GM18520 (cell line): ENCODE results near the gene EIF4B.
"Not testable (repeated sequence)": the region's sequence is repeated elsewhere in the genome, so short reads cannot be mapped to it uniquely, and the experiment has no call there.

Source experiments
- ATAC-seq: cut with Tn5 transposase; IDR thresholded peaks from one replicate; pipeline ENCODE4 v1.9.1; 2021; ENCODE audit not compliant: unreplicated experiment

The EIF4B gene, protein sequence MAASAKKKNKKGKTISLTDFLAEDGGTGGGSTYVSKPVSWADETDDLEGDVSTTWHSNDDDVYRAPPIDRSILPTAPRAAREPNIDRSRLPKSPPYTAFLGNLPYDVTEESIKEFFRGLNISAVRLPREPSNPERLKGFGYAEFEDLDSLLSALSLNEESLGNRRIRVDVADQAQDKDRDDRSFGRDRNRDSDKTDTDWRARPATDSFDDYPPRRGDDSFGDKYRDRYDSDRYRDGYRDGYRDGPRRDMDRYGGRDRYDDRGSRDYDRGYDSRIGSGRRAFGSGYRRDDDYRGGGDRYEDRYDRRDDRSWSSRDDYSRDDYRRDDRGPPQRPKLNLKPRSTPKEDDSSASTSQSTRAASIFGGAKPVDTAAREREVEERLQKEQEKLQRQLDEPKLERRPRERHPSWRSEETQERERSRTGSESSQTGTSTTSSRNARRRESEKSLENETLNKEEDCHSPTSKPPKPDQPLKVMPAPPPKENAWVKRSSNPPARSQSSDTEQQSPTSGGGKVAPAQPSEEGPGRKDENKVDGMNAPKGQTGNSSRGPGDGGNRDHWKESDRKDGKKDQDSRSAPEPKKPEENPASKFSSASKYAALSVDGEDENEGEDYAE

DNA sequence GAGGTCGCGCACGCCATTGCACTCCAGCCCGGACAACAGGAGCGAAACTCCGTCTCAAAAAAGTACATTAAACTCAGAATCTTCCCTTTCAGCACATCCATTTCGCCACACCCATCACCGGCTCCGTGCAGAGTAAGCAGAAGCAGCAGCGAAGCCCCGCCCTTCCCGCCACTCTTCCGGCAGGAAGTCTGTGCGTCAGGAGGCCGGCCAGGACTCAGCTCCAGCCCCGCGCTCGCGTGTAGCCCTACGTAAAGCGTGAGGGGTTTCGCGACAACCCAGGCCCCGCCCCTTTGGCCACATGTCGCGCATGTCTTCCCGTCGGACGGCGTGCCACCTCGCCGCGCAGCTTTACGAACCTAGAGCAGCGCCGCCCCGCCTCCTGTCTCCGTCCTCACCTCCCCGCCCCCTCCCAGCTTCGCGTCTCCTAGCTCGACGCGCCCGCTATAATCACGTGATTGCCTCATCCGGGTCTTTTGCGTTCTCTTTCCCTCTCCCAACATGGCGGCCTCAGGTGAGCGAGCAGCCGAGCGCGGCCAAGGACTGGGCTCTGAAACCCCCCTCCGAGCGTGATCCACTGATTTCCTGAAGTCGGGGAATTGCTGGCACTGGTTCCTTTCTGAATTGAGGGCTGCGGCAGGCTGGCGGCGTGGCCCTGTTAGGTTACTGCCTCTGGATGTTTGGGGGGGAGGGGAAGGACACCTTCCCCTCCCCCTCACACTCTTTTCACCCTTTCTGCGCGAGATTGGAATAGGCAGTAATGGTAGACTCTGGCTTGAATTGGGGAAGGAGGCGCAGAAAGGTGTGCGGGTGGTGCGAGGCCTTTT, at the start of gene EIF4B:
Gene EIF4B (plus strand): TSS at position 471 of the 824 bp plus-strand sequence. CDS start 28 bp downstream, at position 499.
- peak; percentile 85 for ATAC-seq

DNA sequence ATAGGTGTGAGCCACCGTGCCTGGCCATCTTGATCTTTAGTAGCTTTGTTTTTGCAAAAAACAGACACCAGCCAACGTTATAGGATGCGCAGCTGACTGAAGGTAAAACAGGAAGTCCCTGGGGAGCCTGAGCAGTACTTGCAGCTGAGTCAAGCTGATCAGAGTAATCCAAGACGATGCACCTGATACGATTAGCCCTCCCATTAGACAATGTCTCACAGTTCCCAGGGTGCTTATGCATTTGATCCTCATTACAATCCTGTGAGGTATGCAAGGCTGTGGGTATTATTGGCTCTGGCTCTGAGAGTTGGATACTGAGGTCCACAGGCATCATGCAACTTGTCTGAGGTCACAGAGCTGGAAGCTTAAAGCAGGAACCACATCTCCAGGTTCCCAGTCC, 49.3 kb upstream of the EIF4B start:
- no peak for ATAC-seq

DNA sequence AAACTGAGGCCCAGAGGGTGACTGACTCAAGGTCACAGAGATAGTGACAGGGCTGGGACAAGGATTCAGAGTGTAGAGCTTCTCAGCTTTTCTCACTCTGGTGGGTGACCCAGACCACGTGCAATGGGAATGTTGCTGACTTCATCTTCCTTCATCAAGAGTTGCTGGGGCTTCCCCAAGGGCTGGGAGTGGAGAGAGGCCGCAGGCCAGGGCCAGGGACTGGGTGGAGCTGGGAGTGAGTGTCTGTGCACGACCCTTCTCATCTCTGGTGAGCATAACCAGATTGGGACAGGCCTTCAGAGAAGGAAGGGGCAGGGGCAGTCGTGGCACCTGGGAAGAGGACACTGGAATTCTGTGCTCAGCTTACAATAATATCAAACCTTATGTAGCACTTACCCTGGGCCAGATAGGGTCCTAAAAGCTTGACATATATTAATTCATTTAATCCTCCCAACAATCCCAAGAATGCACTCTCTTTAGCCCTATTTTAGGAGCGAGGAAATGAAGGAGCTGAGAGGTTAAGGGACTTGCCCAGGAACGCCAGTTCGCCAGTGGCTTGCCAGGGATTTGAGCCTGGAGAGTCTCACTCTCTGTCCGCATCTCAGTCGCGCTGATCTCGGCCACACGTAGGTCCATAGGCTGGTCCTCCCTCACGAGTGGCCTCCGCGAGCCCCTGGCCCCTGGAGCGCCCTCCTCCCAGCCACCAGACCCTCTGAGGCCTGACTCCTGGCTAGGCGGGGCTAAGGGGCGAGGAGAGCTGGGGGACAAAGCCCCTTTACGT, 41.5 kb upstream of the EIF4B start:
- no peak for ATAC-seq

DNA sequence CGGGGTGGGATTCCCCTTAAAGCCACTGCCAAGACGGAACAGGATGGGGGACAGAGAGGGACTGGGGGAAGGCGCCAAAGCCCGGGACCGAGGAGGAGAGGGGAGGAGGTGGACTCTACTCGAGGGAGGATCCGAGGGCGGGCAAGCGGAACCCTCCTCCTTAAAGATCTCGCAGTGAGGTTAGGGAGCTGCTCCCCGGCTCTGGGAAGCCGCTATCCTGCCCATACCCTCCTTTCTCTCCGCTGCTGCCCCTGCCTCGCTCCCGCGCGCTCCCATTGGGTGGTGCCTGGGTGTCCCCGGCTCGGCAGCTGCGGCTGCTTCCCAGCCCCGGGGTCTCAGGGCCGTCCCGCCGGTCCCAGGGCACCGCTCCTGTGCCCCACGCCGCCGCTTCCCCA, 40.9 kb upstream of the EIF4B start:
- ATAC-seq, result no peak

DNA sequence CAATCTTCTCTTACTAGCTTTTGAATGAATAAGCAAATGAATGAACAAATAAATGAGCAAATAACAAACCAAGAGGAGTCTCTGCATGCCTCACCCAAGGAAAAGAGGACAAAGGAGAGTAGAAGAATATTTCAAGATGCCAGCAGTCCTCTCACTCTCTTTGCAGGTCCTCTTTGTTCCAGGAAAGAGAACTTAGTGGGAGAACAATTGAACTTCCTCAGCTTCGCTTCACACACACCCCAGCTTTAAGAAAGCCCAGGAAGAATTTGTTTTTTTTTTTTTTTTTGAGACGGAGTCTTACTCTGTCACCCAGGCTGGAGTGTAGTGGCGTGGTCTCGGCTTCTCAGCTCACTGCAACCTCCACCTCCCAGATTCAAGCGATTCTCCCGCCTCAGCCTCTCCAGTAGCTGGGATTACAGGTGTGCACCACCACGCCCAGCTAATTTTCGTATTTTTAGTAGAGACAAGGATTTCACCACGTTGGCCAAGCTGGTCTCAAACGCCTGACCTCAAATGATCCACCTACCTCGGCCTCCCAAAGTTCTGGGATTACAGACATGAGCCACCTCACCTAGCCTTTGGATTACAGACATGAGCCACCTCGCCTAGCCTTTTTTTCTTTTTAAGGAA, 37.0 kb upstream of the EIF4B start:
- no peak for ATAC-seq

DNA sequence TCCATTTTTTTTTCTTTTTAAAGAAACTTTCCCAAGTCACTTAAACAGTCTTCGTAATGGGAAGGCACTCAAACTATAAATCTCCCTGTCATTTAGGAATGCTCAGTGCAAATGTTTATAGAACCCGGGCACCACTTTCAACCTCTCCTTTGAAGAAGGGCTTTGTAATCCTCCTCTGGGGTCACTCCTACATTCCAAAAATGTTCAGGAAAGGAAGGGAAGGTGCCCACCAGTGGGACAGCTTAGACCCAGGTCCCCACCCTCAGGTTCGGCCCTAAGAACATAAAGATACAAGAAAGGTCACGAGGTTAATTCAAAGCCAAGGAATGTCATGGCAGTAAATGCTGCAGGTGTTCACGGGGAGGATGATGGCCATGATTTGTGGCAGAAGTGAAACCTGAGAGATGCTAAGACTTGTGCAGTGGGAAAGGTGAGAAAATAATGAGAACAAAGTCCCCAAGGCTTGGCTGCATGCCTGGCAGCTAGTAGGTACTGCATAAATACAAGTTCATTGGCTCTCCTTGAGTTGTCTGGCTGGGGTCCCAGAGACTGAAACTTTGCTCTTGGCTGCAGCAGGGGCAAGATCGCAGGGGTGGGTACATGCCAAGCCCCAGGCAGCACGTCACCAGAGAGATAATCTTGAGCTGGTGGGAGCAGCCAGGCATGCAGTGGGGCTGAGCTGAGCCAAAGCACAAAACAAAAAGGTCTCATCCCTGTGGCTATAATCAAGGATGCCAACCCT, 36.3 kb upstream of the EIF4B start:
- ATAC-seq, result no peak

DNA sequence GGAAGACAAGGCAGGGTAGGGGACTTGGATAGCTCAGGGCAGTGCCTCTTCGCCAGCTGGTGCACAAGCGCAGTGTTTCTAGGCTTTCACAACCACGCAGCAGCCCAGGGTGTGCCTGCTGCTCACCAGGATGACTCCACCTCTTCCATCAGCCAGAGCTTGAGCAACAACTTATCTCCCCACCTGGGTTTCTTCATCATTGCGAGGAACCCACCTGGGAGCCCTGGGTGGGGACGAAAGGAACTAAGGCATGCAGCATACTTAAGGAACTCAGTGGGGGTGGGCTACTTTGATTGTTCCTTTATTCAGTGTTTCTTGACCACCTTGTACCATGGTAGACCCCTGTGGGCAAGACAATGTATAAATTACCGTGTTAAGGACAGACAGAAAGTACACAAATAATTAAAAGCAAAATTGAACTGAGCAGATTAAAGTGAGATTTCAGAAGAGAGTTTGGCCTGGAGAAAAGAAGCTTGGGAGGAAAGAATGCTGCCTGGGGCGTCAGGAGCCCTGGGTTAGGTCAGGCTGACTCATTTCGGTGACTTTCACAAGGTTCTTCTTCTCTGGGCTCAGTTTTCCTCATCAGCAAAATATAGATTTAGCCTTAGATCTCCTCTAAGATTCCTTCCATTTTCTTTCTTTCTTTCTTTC, 34.5 kb upstream of the EIF4B start:
- no peak for ATAC-seq

DNA sequence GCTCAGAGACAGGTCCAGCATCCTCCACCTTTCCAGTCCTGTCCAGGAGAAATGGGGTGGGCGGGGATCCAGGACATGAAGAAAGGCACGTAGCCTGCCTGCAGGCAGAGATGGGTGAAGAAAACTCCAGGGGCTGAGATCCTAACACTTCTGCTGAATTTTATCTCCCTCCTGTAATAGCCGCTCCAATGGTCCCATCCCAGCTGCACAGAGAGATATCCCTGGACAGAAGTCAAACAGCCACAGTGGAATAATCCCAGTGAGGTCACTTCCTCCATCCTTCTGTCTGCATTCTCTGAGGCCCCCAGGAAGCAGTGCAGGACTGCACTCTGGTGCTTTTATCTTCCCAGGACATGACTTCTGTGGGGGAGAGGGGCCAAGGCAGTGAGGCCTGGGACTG, 31.1 kb upstream of the EIF4B start:
- ATAC-seq, result no peak

DNA sequence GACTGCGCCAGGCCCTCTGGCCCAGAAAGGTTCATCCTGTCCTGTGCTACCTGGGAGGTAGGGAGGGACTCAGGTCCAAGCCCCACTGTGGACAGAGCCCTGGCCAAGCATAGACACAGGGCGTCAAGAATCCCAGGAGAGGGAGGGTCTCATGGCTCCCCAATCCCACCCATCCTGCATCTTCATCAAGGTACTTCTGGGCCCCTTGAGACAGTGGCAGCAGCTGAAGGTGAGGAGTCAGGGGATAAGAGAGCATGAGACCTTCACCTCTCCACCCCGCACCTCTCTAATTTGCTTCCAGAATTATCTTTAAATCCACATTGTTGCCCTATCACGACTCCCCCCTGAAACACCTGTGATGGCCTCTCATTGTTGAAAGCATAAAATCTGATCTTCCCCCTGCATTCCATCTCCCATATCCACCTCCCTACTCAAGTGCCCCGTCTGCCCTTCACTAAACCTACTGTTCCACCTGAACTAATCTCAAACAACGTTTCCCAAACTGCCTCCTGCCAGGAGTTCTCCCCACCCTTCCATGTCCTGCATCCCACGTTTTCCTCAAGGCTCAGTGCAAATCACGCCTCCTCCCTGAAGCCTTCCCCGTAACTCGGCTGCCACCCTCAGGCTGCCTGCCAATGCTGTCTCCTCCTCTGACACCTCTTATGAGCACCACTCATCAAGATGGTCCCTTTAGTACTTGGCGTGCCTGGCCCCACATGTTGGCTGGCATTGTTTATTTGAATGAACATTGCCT, 30.3 kb upstream of the EIF4B start:
- no peak for ATAC-seq

DNA sequence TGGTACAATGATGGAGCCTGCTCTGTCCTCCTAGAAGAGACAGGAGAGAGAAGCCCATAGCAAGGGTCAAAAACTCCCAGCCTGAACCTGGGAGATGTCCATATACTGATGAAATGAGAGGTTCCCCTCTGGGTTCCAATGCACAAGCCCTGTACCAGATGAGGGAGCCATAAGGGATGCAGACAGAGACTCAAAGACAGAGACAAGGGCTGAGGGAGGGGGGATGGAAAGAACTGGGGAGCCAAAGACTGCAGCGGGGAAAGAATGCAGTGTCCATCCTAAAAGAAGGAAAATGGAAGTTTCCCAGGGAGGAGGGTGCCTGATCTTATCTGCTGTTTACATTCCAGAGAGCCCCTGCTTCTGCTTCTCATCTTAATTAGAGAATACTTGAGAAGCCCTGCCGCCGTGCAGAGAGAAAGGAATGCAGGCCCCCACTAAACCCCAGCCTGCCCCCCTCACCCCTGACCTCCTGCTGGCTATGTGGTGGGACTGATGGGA, 29.6 kb upstream of the EIF4B start:
- no peak for ATAC-seq

DNA sequence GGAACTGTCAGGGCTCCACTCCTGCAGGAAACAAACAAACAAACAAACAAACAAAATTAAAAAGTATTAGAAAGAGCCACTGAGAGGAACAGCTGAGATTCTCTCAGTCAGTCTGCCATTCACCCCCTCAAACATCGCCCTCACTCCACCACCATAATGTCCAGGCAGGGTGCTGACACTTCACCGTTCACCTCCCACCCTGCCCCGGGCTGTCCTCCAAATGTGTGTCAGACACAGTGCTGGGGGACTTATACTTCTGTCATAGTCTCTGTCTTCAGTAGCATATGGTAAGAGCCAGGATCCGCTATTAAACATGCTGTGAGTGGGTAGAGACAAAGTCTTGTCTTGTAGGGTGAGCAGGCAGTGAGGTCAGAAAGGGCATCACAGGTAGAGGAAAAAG, 29.1 kb upstream of the EIF4B start:
- ATAC-seq, result no peak

DNA sequence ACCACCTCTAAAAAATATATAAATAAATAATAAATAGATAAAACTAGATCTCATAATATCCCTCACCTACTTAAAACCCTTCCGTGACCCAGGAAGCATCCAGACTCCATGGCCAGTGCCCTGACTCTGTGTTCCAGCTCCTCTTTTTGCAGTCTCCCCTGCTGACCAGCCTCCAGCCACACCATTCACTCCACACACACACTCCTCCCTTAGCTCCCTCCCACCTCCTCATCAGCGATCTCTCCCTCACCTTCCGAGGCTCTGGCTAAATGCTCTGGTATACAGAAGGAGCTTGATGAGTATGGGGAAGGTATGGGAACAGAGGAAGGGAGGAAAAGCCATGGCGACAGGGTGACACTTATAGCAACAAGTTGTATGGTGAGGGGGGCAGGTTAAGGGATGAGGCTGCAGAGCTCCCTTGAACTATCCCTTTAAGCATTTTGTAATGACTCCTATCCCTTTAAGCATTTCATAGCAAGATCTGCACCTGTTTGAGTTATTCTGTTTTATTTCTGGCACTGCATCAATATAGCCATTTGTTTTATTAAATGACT, 26.1 kb upstream of the EIF4B start:
- no peak for ATAC-seq

DNA sequence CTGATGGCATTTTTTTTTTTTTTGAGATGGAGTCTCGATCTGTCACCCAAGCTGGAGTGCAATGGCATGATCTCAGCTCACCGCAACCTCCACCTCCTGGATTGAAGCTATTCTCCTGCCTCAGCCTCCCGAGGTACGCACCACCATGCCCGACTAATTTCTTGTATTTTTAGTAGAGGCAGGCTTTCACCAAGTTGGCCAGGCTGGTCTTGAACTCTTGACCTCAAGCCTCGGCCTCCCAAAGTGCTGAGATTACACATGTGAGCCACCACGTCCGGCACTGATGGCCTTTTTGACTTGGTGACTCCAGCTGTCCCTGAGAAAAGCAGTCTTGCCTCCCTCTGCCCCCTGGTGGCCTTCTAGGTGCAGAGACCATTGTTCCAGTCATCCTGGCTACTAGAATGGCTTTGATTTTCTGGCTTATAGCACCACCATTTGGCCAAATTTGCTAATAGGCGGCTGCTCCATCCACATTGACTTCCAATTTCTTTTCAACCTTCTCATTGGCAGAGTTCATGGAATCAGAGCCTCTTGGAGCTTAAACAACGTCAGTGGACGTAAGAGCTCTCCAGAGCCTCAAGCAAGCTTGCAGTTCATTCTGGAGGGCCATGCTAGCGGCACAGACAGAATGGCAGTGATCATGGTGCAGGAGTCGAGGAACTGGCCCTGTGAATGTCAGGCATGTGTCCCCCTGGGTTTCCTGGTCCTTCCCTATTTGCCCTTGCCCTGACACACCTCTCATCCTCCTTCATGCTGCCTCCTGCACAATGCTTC, 25.4 kb upstream of the EIF4B start:
- ATAC-seq, result no peak

DNA sequence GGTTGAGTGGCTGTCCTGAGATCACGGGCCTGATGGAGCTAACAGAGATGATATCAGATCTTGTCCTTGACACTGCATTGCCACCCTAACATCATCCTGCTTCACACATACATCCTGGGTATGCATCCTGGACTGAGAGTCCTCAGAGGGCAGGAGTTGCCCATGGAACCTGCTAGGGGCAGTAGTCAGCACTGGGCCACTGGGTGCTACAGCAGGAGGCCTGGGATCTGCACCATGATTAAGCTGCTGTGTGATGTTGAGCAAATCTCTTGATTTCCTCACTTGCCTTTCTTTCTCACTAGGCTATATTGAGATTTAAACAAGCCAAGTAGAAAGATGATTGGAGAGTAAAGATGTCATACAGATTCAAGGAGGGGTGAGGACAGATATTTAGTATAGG, 22.1 kb upstream of the EIF4B start:
- ATAC-seq, result no peak

DNA sequence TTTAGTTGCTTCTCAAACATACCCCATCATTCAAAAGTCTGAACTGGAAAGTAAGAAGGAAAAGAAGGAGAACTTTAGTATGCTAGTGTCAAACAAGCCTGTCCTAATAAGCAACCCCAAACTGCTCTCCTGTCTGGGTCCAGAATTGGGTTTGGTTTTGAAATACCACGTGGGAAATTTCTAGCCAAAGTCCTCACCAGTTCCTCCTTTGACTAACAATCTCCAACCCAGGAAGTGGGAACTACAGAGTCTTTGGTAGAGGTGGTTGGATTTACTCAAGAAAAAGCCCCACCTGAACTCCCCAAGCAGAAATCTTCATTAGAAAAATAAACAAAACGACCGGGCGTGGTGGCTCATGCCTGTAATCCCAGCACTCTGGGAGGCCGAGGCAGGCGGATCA, 17.4 kb upstream of the EIF4B start:
- no peak for ATAC-seq

DNA sequence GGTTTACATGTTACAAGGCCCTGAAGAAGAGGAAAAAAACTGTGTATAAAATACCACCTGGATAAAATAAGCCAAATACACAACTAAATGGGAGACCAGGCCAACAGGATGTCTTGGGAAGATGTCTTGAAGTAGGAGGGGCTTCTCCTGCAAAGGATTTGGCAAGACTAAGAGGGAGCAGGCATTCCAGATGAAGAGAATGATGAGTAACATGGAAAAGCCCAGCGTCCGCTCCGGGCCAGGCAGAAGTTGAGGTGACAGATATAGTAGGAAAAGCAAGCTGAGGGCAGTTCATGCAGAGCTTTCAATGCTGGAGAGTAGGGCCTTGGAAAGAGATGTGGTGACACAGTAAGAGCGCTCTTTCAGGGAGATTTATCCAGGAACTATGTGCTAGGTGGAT, 16.1 kb upstream of the EIF4B start:
- no peak for ATAC-seq

DNA sequence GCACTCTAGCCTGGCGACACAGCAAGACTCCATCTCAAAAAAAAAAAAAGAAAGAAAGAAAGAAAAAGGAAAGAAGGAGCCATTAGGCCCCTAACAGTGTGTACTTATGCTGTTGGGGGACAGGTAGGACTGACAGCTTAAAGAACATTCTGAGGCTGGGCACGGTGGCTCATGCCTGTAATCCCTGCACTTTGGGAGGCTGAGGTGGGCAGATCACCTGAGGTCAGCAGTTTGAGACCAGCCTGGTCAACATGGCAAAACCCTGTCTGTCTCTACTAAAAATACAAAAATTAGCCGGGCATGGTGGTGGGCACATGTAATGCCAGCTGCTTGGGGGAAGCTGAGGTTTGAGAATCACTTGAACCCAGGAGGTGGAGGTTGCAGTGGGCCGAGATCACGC, 14.0 kb upstream of the EIF4B start:
- not testable (repeated sequence) for ATAC-seq
